GM18502 (cell line): ENCODE data around the gene OCA2.
"Not testable (repeated sequence)": the region's sequence is repeated elsewhere in the genome, so short reads cannot be mapped to it uniquely, and the experiment has no call there.

ENCODE experiments used
- ATAC-seq: cut with Tn5 transposase; IDR thresholded peaks from one replicate; pipeline ENCODE4 v1.9.1; 2021; ENCODE audit warnings: mild to moderate bottlenecking; ENCODE audit not compliant: unreplicated experiment, poor library complexity

The OCA2 gene

DNA sequence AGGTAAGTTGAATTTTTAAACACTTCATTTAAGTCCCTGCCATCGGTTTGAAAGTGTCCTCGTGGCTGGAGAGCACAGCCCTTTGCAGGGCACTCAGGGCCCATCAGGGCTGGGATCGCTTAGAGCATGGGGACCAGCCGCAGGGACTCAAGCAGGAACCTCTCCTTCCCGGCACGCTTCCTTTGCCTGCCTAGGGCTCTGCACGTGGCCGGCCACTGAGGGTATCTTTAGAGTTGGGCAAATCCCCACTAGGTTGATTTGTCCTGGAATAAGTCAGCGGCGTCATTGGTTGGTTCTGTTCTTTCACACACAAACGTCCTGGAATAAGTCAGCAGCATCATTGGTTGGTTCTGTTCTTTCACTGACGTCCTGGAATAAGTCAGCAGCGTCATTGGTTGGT lies 131.6 kb downstream of the OCA2 start:
- ATAC-seq = no peak

DNA sequence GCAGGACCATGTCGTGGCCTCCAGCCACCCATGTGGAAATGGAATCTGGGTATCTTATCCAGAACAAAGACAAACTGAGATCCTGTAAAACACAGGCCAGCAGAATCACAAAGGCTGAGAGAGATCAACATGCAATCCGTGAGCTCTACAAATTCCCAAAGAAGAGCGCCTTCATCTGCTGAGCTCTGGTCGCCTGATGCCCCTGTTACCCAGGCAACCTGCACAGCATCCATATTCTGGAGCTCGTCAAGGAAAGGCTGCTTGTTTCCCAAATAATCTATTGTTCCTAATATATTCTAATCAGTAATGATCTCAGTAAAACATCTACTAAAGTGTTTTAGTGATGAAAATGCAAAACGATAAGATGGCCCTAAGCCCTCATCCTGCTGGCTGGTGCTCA lies 133.6 kb downstream of the OCA2 start:
- no peak for ATAC-seq

DNA sequence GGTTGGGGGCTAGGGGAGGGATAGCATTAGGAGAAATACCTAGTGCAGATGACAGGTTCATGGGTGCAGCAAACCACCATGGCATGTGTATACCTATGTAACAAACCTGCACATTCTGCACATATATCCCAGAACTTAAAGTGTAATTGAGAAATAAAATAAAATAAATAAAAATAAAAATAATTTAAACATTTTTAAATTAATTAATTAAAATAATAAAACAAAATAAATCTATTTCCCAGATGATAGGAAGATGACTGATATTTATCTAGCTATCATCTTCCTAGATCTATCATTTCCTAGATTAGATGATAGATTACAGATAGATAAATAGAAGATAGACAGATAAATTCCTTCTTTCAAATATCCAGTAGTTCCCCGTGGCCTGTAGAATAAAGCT lies 137.3 kb downstream of the OCA2 start:
- ATAC-seq = no peak

DNA sequence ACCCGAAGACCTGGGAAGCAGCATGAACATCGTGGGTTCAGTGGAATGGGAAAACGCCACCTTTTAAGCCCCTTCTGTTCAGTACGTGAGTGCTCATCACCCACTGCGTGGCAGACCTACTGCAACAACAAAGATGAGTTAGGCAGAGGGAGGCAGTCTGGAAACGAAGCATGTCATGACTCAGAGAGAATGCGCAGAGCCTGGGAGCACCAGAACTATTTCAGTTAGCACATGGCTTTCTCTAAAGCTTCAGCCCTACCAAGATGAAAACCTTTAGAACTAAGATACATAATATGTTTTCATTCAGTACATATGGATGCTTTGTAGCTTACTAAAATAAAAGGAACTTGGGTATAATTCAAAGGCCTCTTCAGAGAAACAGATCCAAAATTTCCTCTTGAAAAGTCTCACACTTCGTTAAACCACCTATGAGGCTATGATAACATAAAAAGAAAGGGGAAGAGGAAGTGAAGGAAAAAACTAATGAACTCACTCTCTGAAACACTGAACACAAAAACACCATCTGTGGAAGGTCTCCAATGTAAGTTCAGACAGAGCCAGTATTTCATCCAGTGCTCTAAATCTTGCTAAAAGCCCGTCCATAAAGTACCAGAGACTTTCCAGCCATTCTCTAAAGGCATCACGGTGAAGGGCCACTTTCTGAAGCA lies 140.1 kb downstream of the OCA2 start:
- no peak for ATAC-seq

GRCh38 chr15:27956285-27956684 lies 142.8 kb downstream of the OCA2 start:
- ATAC-seq = no peak

DNA sequence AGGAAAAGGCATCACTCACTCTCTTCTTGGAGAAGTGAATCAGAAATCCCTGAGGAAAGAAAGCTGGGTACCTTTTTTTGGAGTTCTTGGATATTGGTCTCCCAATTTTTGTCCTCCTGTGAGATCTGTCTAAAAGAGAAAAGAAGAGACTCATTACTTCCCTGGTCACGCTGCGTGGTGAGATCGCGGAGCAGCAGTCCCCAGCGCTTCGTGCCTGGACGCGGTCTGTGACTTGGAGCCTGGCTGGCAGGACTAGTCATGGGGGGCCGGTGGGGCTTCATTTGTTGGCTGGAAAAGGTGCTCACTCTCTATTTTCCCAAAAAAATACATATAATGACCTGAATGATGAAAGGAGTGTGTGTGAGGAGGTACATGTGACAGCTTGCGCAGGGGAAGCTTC lies 144.0 kb downstream of the OCA2 start:
- ATAC-seq = no peak

- ATAC-seq = not testable (repeated sequence)
Measured at GRCh38 chr15:27952593-27952992, 146.5 kb downstream of the OCA2 start.

DNA sequence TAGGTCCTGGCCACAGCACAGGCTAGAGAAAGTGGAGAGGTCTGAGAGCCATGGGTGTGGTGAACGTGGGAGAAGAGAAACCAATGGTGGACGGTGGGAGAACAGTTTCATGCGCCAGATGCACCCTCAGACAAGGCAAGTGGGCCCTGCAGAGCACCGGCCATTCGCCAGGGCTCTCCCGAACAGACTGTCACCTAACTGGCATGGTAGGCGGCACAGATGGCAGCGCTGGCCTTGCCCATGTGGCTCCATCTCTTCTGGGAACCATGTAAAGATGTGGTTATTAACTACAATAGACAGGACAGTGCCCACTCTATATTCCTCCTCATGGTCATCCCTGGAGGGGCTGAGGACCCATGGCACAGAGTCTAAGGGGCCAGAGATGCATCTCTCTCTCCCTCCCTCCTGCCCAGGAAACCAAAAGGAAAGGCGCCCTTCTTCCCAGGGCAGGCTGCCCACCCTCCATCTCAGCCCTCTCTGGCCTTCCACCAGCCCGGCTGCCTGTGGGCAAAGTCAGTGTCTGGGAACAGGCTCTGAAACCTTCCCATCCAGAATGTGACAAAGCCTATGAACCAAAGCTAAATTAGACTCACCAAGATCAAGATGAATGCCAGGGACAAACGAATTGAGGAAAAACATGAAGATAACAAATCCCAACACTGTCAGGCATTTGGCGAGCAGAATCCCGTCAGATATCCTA lies 147.8 kb downstream of the OCA2 start:
- ATAC-seq = no peak

DNA sequence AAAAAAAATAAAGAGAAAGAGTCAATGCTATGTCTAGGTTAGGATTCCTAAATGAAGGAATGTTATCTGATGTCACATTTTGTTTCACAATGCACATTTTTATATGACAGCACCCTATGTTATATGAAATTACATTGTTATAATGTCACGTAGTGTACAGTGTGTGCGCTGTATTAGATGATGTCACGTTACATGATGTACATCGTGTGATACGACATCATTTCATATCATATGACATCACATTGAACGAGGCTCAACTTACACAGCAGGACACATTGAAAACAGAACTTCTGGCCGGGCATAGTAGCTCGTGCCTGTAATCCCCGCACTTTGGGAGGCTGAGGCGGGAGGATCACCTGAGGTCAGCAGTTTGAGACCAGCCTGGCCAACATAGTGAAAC lies 150.0 kb downstream of the OCA2 start:
- ATAC-seq = no peak

- no peak for ATAC-seq
Measured at GRCh38 chr15:27939246-27939645, 159.9 kb downstream of the OCA2 start.

DNA sequence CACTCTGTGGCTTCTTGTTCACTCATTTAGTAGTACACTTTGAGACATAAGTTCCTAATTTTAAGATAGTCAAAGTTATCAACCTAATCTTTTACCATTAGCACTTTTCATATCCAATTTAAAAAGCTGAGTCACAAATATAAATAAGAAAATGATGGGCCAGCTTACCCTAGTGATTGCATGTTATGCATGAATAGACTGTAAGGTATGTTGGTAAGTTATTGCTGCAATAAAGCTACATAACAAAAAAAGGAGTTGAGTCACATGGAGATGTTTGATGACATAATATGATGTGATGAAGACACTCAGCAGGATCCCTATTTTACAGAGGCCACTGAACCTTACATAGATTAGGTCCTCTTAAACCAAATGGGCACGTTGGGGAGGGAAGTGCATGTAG lies 161.3 kb downstream of the OCA2 start:
- no peak for ATAC-seq

DNA sequence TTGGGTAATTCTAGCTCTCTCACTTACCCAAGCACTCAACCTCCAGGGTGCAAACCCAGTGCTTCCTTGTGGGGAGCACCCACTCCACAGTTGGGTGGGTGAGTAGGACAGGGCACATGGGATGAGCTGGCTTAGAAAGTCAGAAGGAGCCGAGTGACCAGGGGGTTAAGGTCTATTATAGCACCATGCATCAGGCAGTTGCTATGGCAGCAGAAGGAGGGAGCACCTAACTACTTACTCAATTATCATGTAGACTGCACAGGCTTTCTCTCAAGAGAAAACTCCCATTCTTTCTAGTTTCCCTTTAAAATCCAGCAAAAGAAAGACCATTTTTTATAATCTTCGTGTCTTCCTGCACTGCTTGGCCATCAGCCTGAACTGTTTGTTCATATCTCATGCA lies 163.0 kb downstream of the OCA2 start:
- ATAC-seq = no peak

- ATAC-seq = no peak
Measured at GRCh38 chr15:27935328-27935727, 163.8 kb downstream of the OCA2 start.

DNA sequence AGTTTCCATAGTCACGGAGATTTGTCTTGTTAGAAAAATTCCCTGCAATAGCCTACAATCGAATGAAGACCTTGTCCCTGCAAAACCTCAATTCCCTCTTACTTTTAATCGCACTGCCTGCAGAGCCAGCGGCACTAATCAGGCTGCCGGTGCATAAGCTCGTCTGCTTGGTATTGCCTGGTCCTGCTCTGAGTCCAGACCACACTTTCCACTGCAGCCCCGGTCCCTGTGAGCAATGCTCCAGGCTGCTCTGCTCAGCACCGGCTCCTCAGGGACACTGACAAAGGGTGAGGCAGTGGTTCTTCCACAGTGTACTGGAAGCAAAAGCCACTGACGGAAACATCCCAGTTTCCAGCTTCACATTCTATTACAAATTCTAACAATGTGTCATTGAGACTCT lies 164.3 kb downstream of the OCA2 start:
- no peak for ATAC-seq

GRCh38 chr15:27933562-27933961 lies 165.6 kb downstream of the OCA2 start:
- ATAC-seq = no peak

DNA sequence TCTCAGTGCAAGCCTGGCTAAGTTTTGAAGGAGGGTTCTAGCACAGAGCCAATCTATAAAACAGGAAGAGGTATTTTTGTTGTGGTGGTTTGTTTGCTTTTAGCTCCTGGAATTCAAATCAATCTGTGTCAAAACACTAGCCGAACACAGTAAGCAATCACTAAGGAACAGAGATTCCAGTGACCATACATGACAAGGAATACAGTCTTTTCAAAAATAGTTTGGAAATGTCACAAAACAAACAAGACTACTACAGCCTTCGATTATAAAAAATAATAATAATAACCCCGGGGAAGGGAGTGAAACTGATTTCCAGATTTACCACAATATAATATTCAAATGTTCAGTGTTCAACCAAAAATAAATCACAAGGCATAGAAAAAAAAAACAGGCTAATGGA lies 166.5 kb downstream of the OCA2 start:
- no peak for ATAC-seq

GRCh38 chr15:27928386-27928785 lies 170.7 kb downstream of the OCA2 start:
- ATAC-seq = no peak

DNA sequence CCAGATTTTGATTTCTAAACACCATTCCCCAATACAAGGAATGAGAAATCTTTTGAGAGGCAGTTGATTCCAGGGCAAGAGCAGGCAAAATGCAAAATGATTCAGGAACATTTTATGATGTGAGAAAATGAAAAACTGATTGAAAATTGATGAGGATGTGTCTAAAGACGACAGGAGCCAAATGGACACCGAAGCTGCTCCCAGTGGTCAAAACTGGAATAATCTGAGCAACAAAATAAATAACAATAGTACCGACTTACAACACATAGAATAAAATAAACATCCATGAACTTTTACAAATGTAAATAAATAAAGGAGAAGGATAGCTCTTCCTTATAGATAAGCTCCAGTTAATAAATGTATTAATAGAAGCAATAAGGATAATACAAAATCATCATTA lies 186.8 kb downstream of the OCA2 start:
- no peak for ATAC-seq

DNA sequence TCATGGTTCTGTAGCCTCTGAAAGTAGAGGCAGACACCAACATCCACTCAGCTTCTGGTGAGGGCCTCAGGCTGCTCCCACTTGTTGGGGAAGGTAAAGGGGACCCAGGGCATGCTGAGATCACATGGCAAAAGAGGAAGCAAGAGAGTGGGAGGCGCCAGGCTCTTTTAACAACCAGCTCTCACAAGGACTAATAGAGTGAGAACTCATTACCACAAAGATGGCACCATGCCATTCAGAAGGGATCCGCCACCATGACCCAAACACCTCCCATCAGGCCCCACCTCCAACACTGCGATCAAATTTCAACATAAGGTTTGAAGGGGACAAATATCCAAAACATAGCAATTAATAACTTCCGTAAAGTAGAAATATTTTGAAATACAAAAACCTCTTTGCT lies 192.3 kb downstream of the OCA2 start:
- ATAC-seq = no peak

- ATAC-seq = no peak
Measured at GRCh38 chr15:27903405-27903804, 195.7 kb downstream of the OCA2 start.

- ATAC-seq = no peak
Measured at GRCh38 chr15:27902680-27903385, 196.3 kb downstream of the OCA2 start.
